Measurements from ENCODE around the gene LRMDA.
"Not testable (repeated sequence)": the region's sequence is repeated elsewhere in the genome, so short reads cannot be mapped to it uniquely, and the experiment has no call there.

The LRMDA gene

GRCh38 chr10:76522547-76522946, 1091.1 kb downstream of the LRMDA start:
- no peak for DNase-seq (ENCODE audit: low read depth, low spot score)
- in situ Hi-C loops (cut with HindIII; ENCODE audit: low sequenced_read_pairs): no loop called here
- H3K4me3 ChIP-seq (ENCODE audit: low read depth, low read length): no peak overlapping the region
- no peak for TF ChIP-seq CTCF (IDR thresholded peaks at IDR 0.05; ENCODE audit: low read depth, low read length)

- no peak overlapping the region for H3K4me3 ChIP-seq (ENCODE audit: low read depth, low read length)
- no peak for TF ChIP-seq CTCF (IDR thresholded peaks at IDR 0.05; ENCODE audit: low read depth, low read length)
- in situ Hi-C loops (cut with HindIII; ENCODE audit: low sequenced_read_pairs): no loop called here
- DNase-seq (ENCODE audit: low read depth, low spot score): no peak
Observed at GRCh38 chr10:76523246-76523645, 1091.8 kb downstream of the LRMDA start.

- TF ChIP-seq CTCF (IDR thresholded peaks at IDR 0.05; ENCODE audit: low read depth, low read length): no peak
- in situ Hi-C loops (cut with HindIII; ENCODE audit: low sequenced_read_pairs): no loop called here
- no peak for DNase-seq (ENCODE audit: low read depth, low spot score)
- H3K4me3 ChIP-seq (ENCODE audit: low read depth, low read length): no peak overlapping the region
Observed at GRCh38 chr10:76523791-76524351, 1092.4 kb downstream of the LRMDA start.

- in situ Hi-C loops (cut with HindIII; ENCODE audit: low sequenced_read_pairs); DNase-seq (ENCODE audit: low read depth, low spot score); H3K4me3 ChIP-seq (ENCODE audit: low read depth, low read length): not testable (repeated sequence)
Observed at GRCh38 chr10:76526833-76527232, 1095.4 kb downstream of the LRMDA start.

GRCh38 chr10:76540331-76540730, 1108.9 kb downstream of the LRMDA start:
- DNase-seq (ENCODE audit: low read depth, low spot score): no peak
- no peak for TF ChIP-seq CTCF (IDR thresholded peaks at IDR 0.05; ENCODE audit: low read depth, low read length)
- in situ Hi-C loops (cut with HindIII; ENCODE audit: low sequenced_read_pairs): no loop called here
- no peak overlapping the region for H3K4me3 ChIP-seq (ENCODE audit: low read depth, low read length)

GRCh38 chr10:76540786-76541185, 1109.4 kb downstream of the LRMDA start:
- in situ Hi-C loops (cut with HindIII; ENCODE audit: low sequenced_read_pairs): no loop called here
- H3K4me3 ChIP-seq (ENCODE audit: low read depth, low read length): no peak overlapping the region
- no peak for TF ChIP-seq CTCF (IDR thresholded peaks at IDR 0.05; ENCODE audit: low read depth, low read length)
- DNase-seq (ENCODE audit: low read depth, low spot score): no peak

- TF ChIP-seq CTCF (IDR thresholded peaks at IDR 0.05; ENCODE audit: low read depth, low read length): no peak
- in situ Hi-C loops (cut with HindIII; ENCODE audit: low sequenced_read_pairs): no loop called here
- H3K4me3 ChIP-seq (ENCODE audit: low read depth, low read length): no peak overlapping the region
Observed at GRCh38 chr10:76541852-76542251, 1110.4 kb downstream of the LRMDA start.

More at GRCh38 chr10:76541852-76542251, 1110.4 kb downstream of the LRMDA start:
- DNase-seq (ENCODE audit: low read depth, low spot score): no peak

Measured in astrocyte of the spinal cord (primary cell).